Upper lobe of left lung (tissue), 6 donors: ENCODE results near the gene MTFP1. TPM values are rescaled to one million over a fixed set of nuclear protein-coding genes. Genes with fewer than 3 reads are reported as not detected.
"Not testable (repeated sequence)": the region's sequence is repeated elsewhere in the genome, so short reads cannot be mapped to it uniquely, and the experiment has no call there.

Source experiments
- ATAC-seq, 2 donors: fragments of 200-7000 bp; cut with Tn5 transposase; one replicate each; pipeline ENCODE4 v1.9.1; 2022; ENCODE audit warnings: mild to moderate bottlenecking in 2 of 2, moderate library complexity in 2 of 2; ENCODE audit not compliant: low FRiP score in 2 of 2
- DNase-seq, 2 donors: peaks; one replicate each; pipeline ENCODE4 v3.0.0-alpha.2; 2019 to 2020
- H3K27ac ChIP-seq, 4 donors: fragments of 200-600 bp; sonication (generic); one replicate each; pipeline ENCODE4 v1.5.1; 2016 to 2019
- H3K27me3 ChIP-seq, 4 donors: fragments of 200-600 bp; sonication (generic); one replicate each; pipeline ENCODE4 v1.5.1; 2017 to 2019
- H3K36me3 ChIP-seq, 4 donors: fragments of 200-600 bp; sonication (generic); one replicate each; pipeline ENCODE4 v1.5.1; 2016 to 2019
- H3K4me1 ChIP-seq, 4 donors: fragments of 200-600 bp; sonication (generic); one replicate each; pipeline ENCODE4 v1.5.1; 2018 to 2019
- H3K4me3 ChIP-seq, 4 donors: fragments of 200-600 bp; sonication (generic); one replicate each; pipeline ENCODE4 v1.5.1; 2017 to 2019; ENCODE audit warnings: mild to moderate bottlenecking in 2 of 4, moderate library complexity in 1 of 4
- H3K9me3 ChIP-seq, 4 donors: fragments of 200-600 bp; sonication (generic); one replicate each; pipeline ENCODE4 v1.5.1; 2018 to 2019
- CTCF ChIP-seq, 6 experiments: fragments of 450-650 bp in 4 of 6; fragments of 200-600 bp in 2 of 6; sonication (generic) in 2 of 6; IDR thresholded peaks; one replicate each; pipeline ENCODE4 v1.5.1; 2016 to 2019; ENCODE audit warnings: antibody characterized with exemption in 6 of 6
- EP300 ChIP-seq, 4 donors: sonication (generic); formaldehyde crosslinking; IDR thresholded peaks; one replicate each; pipeline ENCODE4 v1.5.1; 2017; ENCODE audit warnings: antibody characterized with exemption in 4 of 4, control low read depth in 2 of 4
- POLR2A ChIP-seq, 4 donors: fragments of 450-650 bp; IDR thresholded peaks; one replicate each; pipeline ENCODE4 v1.5.1; 2016 to 2017; ENCODE audit warnings: antibody characterized with exemption in 4 of 4, mild to moderate bottlenecking in 2 of 4
- POLR2AphosphoS5 ChIP-seq, 2 donors: sonication (generic); formaldehyde crosslinking; IDR thresholded peaks; one replicate each; pipeline ENCODE4 v1.5.1; 2017; ENCODE audit warnings: antibody characterized with exemption in 2 of 2
- WGBS, 2 donors: methylation state at CpG; one replicate each; pipeline ENCODE4 v1.1.5; 2017 to 2018; 5-methylcytosine and 5-hydroxymethylcytosine counted together
- total RNA-seq, 6 donors: library from RNA; depleted of rRNA in 4 of 6; stranded (reverse); fragments of >200 nt in 4 of 6; gene quantifications; one replicate each; pipeline versions ENCODE4 v1.1.0 to v1.2.1, GENCODE V29; 2016 to 2021
- donor health status: DM: no; HTN: no; CAD: no; lungs with moderate emphysema.
- donor health status: DM: no; HTN: yes; CAD: no; lungs with severe emphysema.

The MTFP1 gene
- total RNA-seq, 6 donors from 2014 or later, result 5.8 to 28.4 (median 12.8) TPM

- WGBS, 2 donors, result 85 to 91% methylated on average over 5 of the region's 5 CpGs
Measured at GRCh38 chr22:30402028-30402765, 23.4 kb upstream of the MTFP1 start.

GRCh38 chr22:30402766-30403104, 22.8 kb upstream of the MTFP1 start:
- not testable (repeated sequence) for ATAC-seq, H3K36me3 ChIP-seq, H3K9me3 ChIP-seq, H3K4me3 ChIP-seq, DNase-seq, H3K27ac ChIP-seq
- WGBS, 2 donors, result 95 to 98% methylated on average over 5 of the region's 5 CpGs
- Histone ChIP-seq H3K27me3 (peaks cover 0 to 14% (median 0%) of the 10 kb centered on the region in 4 donors), H3K4me1 (peaks cover 5 to 13% (median 8%) of the 10 kb centered on the region in 4 donors)

More at GRCh38 chr22:30402028-30402765, 23.4 kb upstream of the MTFP1 start:
- no peak overlapping the region for H3K27ac ChIP-seq
- H3K27me3 ChIP-seq, result peaks cover 0 to 18% (median 0%) of the 10 kb centered on the region in 4 donors
- H3K4me3 ChIP-seq, result no peak overlapping the region
- peaks cover 11 to 18% (median 13%) of the 10 kb centered on the region in 4 donors for H3K4me1 ChIP-seq
- H3K9me3 ChIP-seq, result no peaks in the 10 kb centered on the region
- ATAC-seq (no peak), DNase-seq (no peak)
- peaks cover 0 to 4% (median 0%) of the 10 kb centered on the region in 4 donors for H3K36me3 ChIP-seq
- no peak for TF ChIP-seq POLR2AphosphoS5 (IDR thresholded peaks at IDR 0.05)

GRCh38 chr22:30404307-30404706, 21.3 kb upstream of the MTFP1 start:
- Histone ChIP-seq H3K9me3 (no peaks in the 10 kb centered on the region), H3K4me1 (no peaks in the 10 kb centered on the region), H3K27ac (no peak overlapping the region), H3K36me3 (peaks cover 0 to 14% (median 0%) of the 10 kb centered on the region in 4 donors), H3K27me3 (no peaks in the 10 kb centered on the region), H3K4me3 (no peak overlapping the region)
- TF ChIP-seq EP300 (IDR thresholded peaks at IDR 0.05) (no peak), POLR2A (IDR thresholded peaks at IDR 0.05) (no peak), CTCF (IDR thresholded peaks at IDR 0.05) (no peak), POLR2AphosphoS5 (IDR thresholded peaks at IDR 0.05) (no peak)
- ATAC-seq (no peak), DNase-seq (no peak)
- 75 to 87% methylated on average over 6 of the region's 6 CpGs for WGBS, 2 donors

- no peak for TF ChIP-seq POLR2A (IDR thresholded peaks at IDR 0.05)
- TF ChIP-seq POLR2AphosphoS5 (IDR thresholded peaks at IDR 0.05), result no peak
- no peak for TF ChIP-seq CTCF (IDR thresholded peaks at IDR 0.05)
- TF ChIP-seq EP300 (IDR thresholded peaks at IDR 0.05), result no peak
- Histone ChIP-seq H3K4me3 (no peak overlapping the region), H3K9me3 (no peaks in the 10 kb centered on the region), H3K27me3 (no peaks in the 10 kb centered on the region), H3K36me3 (peaks cover 0 to 26% (median 5%) of the 10 kb centered on the region in 4 donors), H3K27ac (no peak overlapping the region), H3K4me1 (no peaks in the 10 kb centered on the region)
- DNase-seq (no peak), ATAC-seq (no peak)
- 66 to 67% methylated on average over 4 of the region's 4 CpGs for WGBS, 2 donors
Measured at GRCh38 chr22:30405731-30406130, 19.8 kb upstream of the MTFP1 start.

- Histone ChIP-seq H3K27ac (no peak overlapping the region), H3K9me3 (no peaks in the 10 kb centered on the region), H3K36me3 (peaks cover 0 to 31% (median 7%) of the 10 kb centered on the region in 4 donors), H3K4me1 (no peaks in the 10 kb centered on the region), H3K27me3 (no peaks in the 10 kb centered on the region), H3K4me3 (no peak overlapping the region)
- DNase-seq (no peak), ATAC-seq (no peak)
- WGBS, 2 donors, result 90 to 98% methylated on average over 6 of the region's 6 CpGs
- TF ChIP-seq EP300 (IDR thresholded peaks at IDR 0.05) (no peak), POLR2AphosphoS5 (IDR thresholded peaks at IDR 0.05) (no peak), POLR2A (IDR thresholded peaks at IDR 0.05) (no peak), CTCF (IDR thresholded peaks at IDR 0.05) (no peak)
Measured at GRCh38 chr22:30406400-30406799, 19.2 kb upstream of the MTFP1 start.
